SJCRH30 (cell line): ENCODE measurements around the gene ARFGAP3. TPM values are rescaled to one million over a fixed set of nuclear protein-coding genes. Genes with fewer than 3 reads are reported as not detected.

Experiments used
- DNase-seq, 2 experiments: peaks; one replicate each; pipeline ENCODE4 v3.0.0-alpha.2; 2015 to 2020
- H3K27ac ChIP-seq: fragments of 250-450 bp; sonication (Bioruptor Pico); 2 replicates; pipeline ENCODE4 v1.5.1; 2020; ENCODE audit warnings: mild to moderate bottlenecking, moderate library complexity
- H3K27me3 ChIP-seq: fragments of 250-450 bp; sonication (Bioruptor Pico); 2 replicates; pipeline ENCODE4 v1.5.1; 2020; ENCODE audit warnings: mild to moderate bottlenecking, moderate library complexity
- H3K36me3 ChIP-seq: fragments of 250-450 bp; sonication (Bioruptor Pico); 2 replicates; pipeline ENCODE4 v1.5.1; 2020; ENCODE audit warnings: mild to moderate bottlenecking, moderate library complexity
- H3K4me1 ChIP-seq: fragments of 250-450 bp; sonication (Bioruptor Pico); 2 replicates; pipeline ENCODE4 v1.5.1; 2020; ENCODE audit warnings: mild to moderate bottlenecking, moderate library complexity
- H3K4me3 ChIP-seq: fragments of 250-450 bp; sonication (Bioruptor Pico); 2 replicates; pipeline ENCODE4 v1.5.1; 2020; ENCODE audit warnings: mild to moderate bottlenecking, moderate library complexity
- H3K9me3 ChIP-seq: fragments of 250-450 bp; sonication (Bioruptor Pico); replicated peaks from 2 replicates; pipeline ENCODE4 v1.5.1; 2020; ENCODE audit warnings: mild to moderate bottlenecking, moderate library complexity
- total RNA-seq: library from RNA; depleted of rRNA; stranded (reverse); fragments of >200 nt; shearing (Covaris generic); gene quantifications from 2 replicates; pipeline ENCODE4 v1.2.3, GENCODE V29; 2014

Gene ARFGAP3
- total RNA-seq, 1 experiment from 2014 or later, result 47.5 TPM

- no peaks in the 10 kb centered on the region for H3K27me3 ChIP-seq
- peak; percentile 80 to 81 for DNase-seq
- no peaks in the 10 kb centered on the region for H3K36me3 ChIP-seq
- H3K4me1 ChIP-seq, result peaks cover 25% of the 10 kb centered on the region
- peak overlapping the region; percentile 56 for H3K27ac ChIP-seq
- no peaks in the 10 kb centered on the region for H3K9me3 ChIP-seq
- H3K4me3 ChIP-seq, result no peak overlapping the region
Measured at GRCh38 chr22:42860968-42861367, 3.9 kb upstream of the ARFGAP3 start.

GRCh38 chr22:42857845-42858481 is 890 bp upstream of the ARFGAP3 start:
- DNase-seq, result peak in 1 of 2 experiments; percentile 44
- H3K9me3 ChIP-seq, result no peaks in the 10 kb centered on the region
- H3K27ac ChIP-seq, result no peak overlapping the region
- no peaks in the 10 kb centered on the region for H3K27me3 ChIP-seq
- H3K4me3 ChIP-seq, result no peak overlapping the region
- peaks cover 12% of the 10 kb centered on the region; the same call in 1 of the 2 replicates for H3K36me3 ChIP-seq
- H3K4me1 ChIP-seq, result peaks cover 19% of the 10 kb centered on the region

- Histone ChIP-seq H3K36me3 (peaks cover 12% of the 10 kb centered on the region; the same call in 1 of the 2 replicates), H3K27ac (peak overlapping the region; percentile 66), H3K4me3 (peak overlapping the region; percentile 89), H3K4me1 (peaks cover 10% of the 10 kb centered on the region), H3K9me3 (no peaks in the 10 kb centered on the region), H3K27me3 (no peaks in the 10 kb centered on the region)
- DNase-seq, result peak; percentile 48 to 65
Measured at GRCh38 chr22:42856179-42856864, 751 bp downstream of the ARFGAP3 start.

- H3K27ac ChIP-seq, result peak overlapping the region; percentile 66
- DNase-seq, result no peak
- peaks cover 5% of the 10 kb centered on the region for H3K4me1 ChIP-seq
- peaks cover 12% of the 10 kb centered on the region; the same call in 1 of the 2 replicates for H3K36me3 ChIP-seq
- no peaks in the 10 kb centered on the region for H3K9me3 ChIP-seq
- H3K27me3 ChIP-seq, result no peaks in the 10 kb centered on the region
- peak overlapping the region; percentile 89 for H3K4me3 ChIP-seq
Measured at GRCh38 chr22:42855721-42856120, 1.4 kb downstream of the ARFGAP3 start.

- Histone ChIP-seq H3K27me3 (no peaks in the 10 kb centered on the region), H3K4me3 (no peak overlapping the region), H3K27ac (no peak overlapping the region), H3K36me3 (peaks cover 12% of the 10 kb centered on the region; the same call in 1 of the 2 replicates), H3K4me1 (peaks cover under 1% of the 10 kb centered on the region; the same call in 1 of the 2 replicates), H3K9me3 (no peaks in the 10 kb centered on the region)
- no peak for DNase-seq
Measured at GRCh38 chr22:42855211-42855610, 1.9 kb downstream of the ARFGAP3 start.

- no peak overlapping the region for H3K27ac ChIP-seq
- DNase-seq, result no peak
- no peaks in the 10 kb centered on the region for H3K27me3 ChIP-seq
- no peaks in the 10 kb centered on the region for H3K4me1 ChIP-seq
- H3K9me3 ChIP-seq, result no peaks in the 10 kb centered on the region
- H3K4me3 ChIP-seq, result no peak overlapping the region
- peaks cover 29% of the 10 kb centered on the region for H3K36me3 ChIP-seq
Measured at GRCh38 chr22:42848941-42849550, 8.0 kb downstream of the ARFGAP3 start.

GRCh38 chr22:42847110-42847509 is 10.0 kb downstream of the ARFGAP3 start:
- H3K4me3 ChIP-seq, result no peak overlapping the region
- DNase-seq, result no peak
- no peak overlapping the region for H3K27ac ChIP-seq

GRCh38 chr22:42844756-42845155 is 12.3 kb downstream of the ARFGAP3 start:
- Histone ChIP-seq H3K36me3 (peaks cover 47% of the 10 kb centered on the region), H3K4me3 (no peak overlapping the region), H3K27me3 (no peaks in the 10 kb centered on the region), H3K9me3 (no peaks in the 10 kb centered on the region), H3K4me1 (no peaks in the 10 kb centered on the region), H3K27ac (no peak overlapping the region)
- DNase-seq, result no peak

More at GRCh38 chr22:42847110-42847509, 10.0 kb downstream of the ARFGAP3 start:
- H3K9me3 ChIP-seq, result no peaks in the 10 kb centered on the region
- no peaks in the 10 kb centered on the region for H3K27me3 ChIP-seq
- peaks cover 30% of the 10 kb centered on the region for H3K36me3 ChIP-seq
- no peaks in the 10 kb centered on the region for H3K4me1 ChIP-seq

- DNase-seq, result no peak
- no peaks in the 10 kb centered on the region for H3K27me3 ChIP-seq
- peaks cover 59% of the 10 kb centered on the region for H3K36me3 ChIP-seq
- H3K9me3 ChIP-seq, result no peaks in the 10 kb centered on the region
- H3K4me1 ChIP-seq, result no peaks in the 10 kb centered on the region
- H3K4me3 ChIP-seq, result no peak overlapping the region
- H3K27ac ChIP-seq, result no peak overlapping the region
Measured at GRCh38 chr22:42842658-42843370, 14.3 kb downstream of the ARFGAP3 start.

GRCh38 chr22:42841444-42841843 is 15.6 kb downstream of the ARFGAP3 start:
- Histone ChIP-seq H3K4me3 (no peak overlapping the region), H3K27ac (no peak overlapping the region), H3K36me3 (peaks cover 67% of the 10 kb centered on the region), H3K4me1 (no peaks in the 10 kb centered on the region), H3K27me3 (no peaks in the 10 kb centered on the region), H3K9me3 (no peaks in the 10 kb centered on the region)
- no peak for DNase-seq

GRCh38 chr22:42837556-42837955 is 19.5 kb downstream of the ARFGAP3 start:
- DNase-seq, result no peak
- Histone ChIP-seq H3K27me3 (no peaks in the 10 kb centered on the region), H3K4me3 (no peak overlapping the region), H3K27ac (no peak overlapping the region), H3K9me3 (no peaks in the 10 kb centered on the region), H3K36me3 (peaks cover 71% of the 10 kb centered on the region), H3K4me1 (no peaks in the 10 kb centered on the region)

- no peaks in the 10 kb centered on the region for H3K9me3 ChIP-seq
- H3K36me3 ChIP-seq, result peaks cover 69% of the 10 kb centered on the region
- no peaks in the 10 kb centered on the region for H3K4me1 ChIP-seq
- no peaks in the 10 kb centered on the region for H3K27me3 ChIP-seq
- H3K4me3 ChIP-seq, result no peak overlapping the region
- DNase-seq, result no peak
- H3K27ac ChIP-seq, result no peak overlapping the region
Measured at GRCh38 chr22:42836026-42836425, 21.0 kb downstream of the ARFGAP3 start.

GRCh38 chr22:42834177-42834949 is 22.7 kb downstream of the ARFGAP3 start:
- no peak for DNase-seq
- peaks cover 63% of the 10 kb centered on the region for H3K36me3 ChIP-seq

GRCh38 chr22:42833104-42833503 is 24.0 kb downstream of the ARFGAP3 start:
- Histone ChIP-seq H3K4me1 (no peaks in the 10 kb centered on the region), H3K9me3 (no peaks in the 10 kb centered on the region), H3K27ac (no peak overlapping the region), H3K27me3 (no peaks in the 10 kb centered on the region), H3K4me3 (no peak overlapping the region), H3K36me3 (peaks cover 63% of the 10 kb centered on the region)
- no peak for DNase-seq

More at GRCh38 chr22:42834177-42834949, 22.7 kb downstream of the ARFGAP3 start:
- H3K9me3 ChIP-seq, result no peaks in the 10 kb centered on the region
- no peak overlapping the region for H3K4me3 ChIP-seq
- H3K27me3 ChIP-seq, result no peaks in the 10 kb centered on the region
- no peaks in the 10 kb centered on the region for H3K4me1 ChIP-seq
- H3K27ac ChIP-seq, result no peak overlapping the region
